Measurements from ENCODE around the gene MIP. TPM values are rescaled to one million over a fixed set of nuclear protein-coding genes. Genes with fewer than 3 reads are reported as not detected.

MIP gene
- total and polyA plus RNA-seq, 2 experiments from 2014 or later: 0.29 TPM; not detected in 1

GRCh38 chr12:56434828-56435227 is 19.6 kb downstream of the MIP start:
- peaks cover 11% of the 10 kb centered on the region for H3K4me1 Mint-ChIP-seq
- no peak for ATAC-seq
- H3K27ac Mint-ChIP-seq: no peak overlapping the region
- Histone ChIP-seq H3K27ac (ENCODE audit: low read depth) (no peak overlapping the region), H2AFZ (no peak overlapping the region), H3K4me3 (no peak overlapping the region), H3K4me1 (ENCODE audit: insufficient read depth) (no peaks in the 10 kb centered on the region), H4K20me1 (replicated peaks; ENCODE audit: insufficient read depth) (peaks cover 3% of the 10 kb centered on the region; the same call in 1 of the 2 replicates), H3K27me3 (ENCODE audit: insufficient read depth) (no peaks in the 10 kb centered on the region), H3K9me2 (ENCODE audit: insufficient read depth) (no peaks in the 10 kb centered on the region), H3K4me2 (no peak overlapping the region), H3F3A (replicated peaks; ENCODE audit: low read depth) (0 out of 2 replicates have a peak, but pooled peaks cover 4% of the 10 kb centered on the region), H3K79me2 (replicated peaks; ENCODE audit: insufficient read depth) (peaks cover 59% of the 10 kb centered on the region), H3K36me3 (ENCODE audit: insufficient read depth) (peaks cover 19% of the 10 kb centered on the region)
- H3K9me3 Mint-ChIP-seq: no peaks in the 10 kb centered on the region
- H3K4me3 Mint-ChIP-seq: no peak overlapping the region
- peaks cover 4% of the 10 kb centered on the region for H3K27me3 Mint-ChIP-seq (ENCODE audit: insufficient read depth, low read depth, poor library complexity)
- H3K36me3 Mint-ChIP-seq (ENCODE audit: low read depth): peaks cover 42% of the 10 kb centered on the region
- DNase-seq (ENCODE audit: low spot score): no peak
- TF ChIP-seq, protein P1, sequence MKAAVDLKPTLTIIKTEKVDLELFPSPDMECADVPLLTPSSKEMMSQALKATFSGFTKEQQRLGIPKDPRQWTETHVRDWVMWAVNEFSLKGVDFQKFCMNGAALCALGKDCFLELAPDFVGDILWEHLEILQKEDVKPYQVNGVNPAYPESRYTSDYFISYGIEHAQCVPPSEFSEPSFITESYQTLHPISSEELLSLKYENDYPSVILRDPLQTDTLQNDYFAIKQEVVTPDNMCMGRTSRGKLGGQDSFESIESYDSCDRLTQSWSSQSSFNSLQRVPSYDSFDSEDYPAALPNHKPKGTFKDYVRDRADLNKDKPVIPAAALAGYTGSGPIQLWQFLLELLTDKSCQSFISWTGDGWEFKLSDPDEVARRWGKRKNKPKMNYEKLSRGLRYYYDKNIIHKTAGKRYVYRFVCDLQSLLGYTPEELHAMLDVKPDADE (IDR thresholded peaks at IDR 0.05): no peak
- TF ChIP-seq POLR2AphosphoS5 (IDR thresholded peaks at IDR 0.05; ENCODE audit: low read depth) (no peak), JUNB (IDR thresholded peaks at IDR 0.05; ENCODE audit: unreplicated experiment) (no peak)

- no peak overlapping the region for H3K4me2 ChIP-seq
- Mint-ChIP-seq H3K4me1 (no peaks in the 10 kb centered on the region), H3K9me3 (no peaks in the 10 kb centered on the region), H3K36me3 (ENCODE audit: low read depth) (peaks cover 67% of the 10 kb centered on the region), H3K27ac (no peak overlapping the region), H3K4me3 (no peak overlapping the region), H3K27me3 (ENCODE audit: insufficient read depth, low read depth, poor library complexity) (peaks cover 4% of the 10 kb centered on the region)
- H3K9me2 ChIP-seq (ENCODE audit: insufficient read depth): no peaks in the 10 kb centered on the region
- no peaks in the 10 kb centered on the region for H3K27me3 ChIP-seq (ENCODE audit: insufficient read depth)
- peaks cover 30% of the 10 kb centered on the region for H3K79me2 ChIP-seq (replicated peaks; ENCODE audit: insufficient read depth)
- H3F3A ChIP-seq (replicated peaks; ENCODE audit: low read depth): no peaks in the 10 kb centered on the region
- no peak overlapping the region for H2AFZ ChIP-seq
- no peak for ATAC-seq
- DNase-seq (ENCODE audit: low spot score): no peak
- H3K4me1 ChIP-seq (ENCODE audit: insufficient read depth): no peaks in the 10 kb centered on the region
- H4K20me1 ChIP-seq (replicated peaks; ENCODE audit: insufficient read depth): peaks cover 5% of the 10 kb centered on the region; the same call in 1 of the 2 replicates
- no peak overlapping the region for H3K27ac ChIP-seq (ENCODE audit: low read depth)
- TF ChIP-seq EZH2phosphoT487 (IDR thresholded peaks at IDR 0.05; ENCODE audit: unreplicated experiment) (no peak), EZH2 (IDR thresholded peaks at IDR 0.05; ENCODE audit: low read depth, unreplicated experiment) (no peak), STAT1 (IDR thresholded peaks at IDR 0.05; ENCODE audit: unreplicated experiment) (no peak), CREB1 (CRISPR knock-in tag; IDR thresholded peaks at IDR 0.05; ENCODE audit: low read depth) (no peak), ZNF331 (CRISPR knock-in tag; IDR thresholded peaks at IDR 0.05; ENCODE audit: low read depth) (no peak)
- TF ChIP-seq, protein P1 (IDR thresholded peaks at IDR 0.05): no peak
- TF ChIP-seq, protein P2, sequence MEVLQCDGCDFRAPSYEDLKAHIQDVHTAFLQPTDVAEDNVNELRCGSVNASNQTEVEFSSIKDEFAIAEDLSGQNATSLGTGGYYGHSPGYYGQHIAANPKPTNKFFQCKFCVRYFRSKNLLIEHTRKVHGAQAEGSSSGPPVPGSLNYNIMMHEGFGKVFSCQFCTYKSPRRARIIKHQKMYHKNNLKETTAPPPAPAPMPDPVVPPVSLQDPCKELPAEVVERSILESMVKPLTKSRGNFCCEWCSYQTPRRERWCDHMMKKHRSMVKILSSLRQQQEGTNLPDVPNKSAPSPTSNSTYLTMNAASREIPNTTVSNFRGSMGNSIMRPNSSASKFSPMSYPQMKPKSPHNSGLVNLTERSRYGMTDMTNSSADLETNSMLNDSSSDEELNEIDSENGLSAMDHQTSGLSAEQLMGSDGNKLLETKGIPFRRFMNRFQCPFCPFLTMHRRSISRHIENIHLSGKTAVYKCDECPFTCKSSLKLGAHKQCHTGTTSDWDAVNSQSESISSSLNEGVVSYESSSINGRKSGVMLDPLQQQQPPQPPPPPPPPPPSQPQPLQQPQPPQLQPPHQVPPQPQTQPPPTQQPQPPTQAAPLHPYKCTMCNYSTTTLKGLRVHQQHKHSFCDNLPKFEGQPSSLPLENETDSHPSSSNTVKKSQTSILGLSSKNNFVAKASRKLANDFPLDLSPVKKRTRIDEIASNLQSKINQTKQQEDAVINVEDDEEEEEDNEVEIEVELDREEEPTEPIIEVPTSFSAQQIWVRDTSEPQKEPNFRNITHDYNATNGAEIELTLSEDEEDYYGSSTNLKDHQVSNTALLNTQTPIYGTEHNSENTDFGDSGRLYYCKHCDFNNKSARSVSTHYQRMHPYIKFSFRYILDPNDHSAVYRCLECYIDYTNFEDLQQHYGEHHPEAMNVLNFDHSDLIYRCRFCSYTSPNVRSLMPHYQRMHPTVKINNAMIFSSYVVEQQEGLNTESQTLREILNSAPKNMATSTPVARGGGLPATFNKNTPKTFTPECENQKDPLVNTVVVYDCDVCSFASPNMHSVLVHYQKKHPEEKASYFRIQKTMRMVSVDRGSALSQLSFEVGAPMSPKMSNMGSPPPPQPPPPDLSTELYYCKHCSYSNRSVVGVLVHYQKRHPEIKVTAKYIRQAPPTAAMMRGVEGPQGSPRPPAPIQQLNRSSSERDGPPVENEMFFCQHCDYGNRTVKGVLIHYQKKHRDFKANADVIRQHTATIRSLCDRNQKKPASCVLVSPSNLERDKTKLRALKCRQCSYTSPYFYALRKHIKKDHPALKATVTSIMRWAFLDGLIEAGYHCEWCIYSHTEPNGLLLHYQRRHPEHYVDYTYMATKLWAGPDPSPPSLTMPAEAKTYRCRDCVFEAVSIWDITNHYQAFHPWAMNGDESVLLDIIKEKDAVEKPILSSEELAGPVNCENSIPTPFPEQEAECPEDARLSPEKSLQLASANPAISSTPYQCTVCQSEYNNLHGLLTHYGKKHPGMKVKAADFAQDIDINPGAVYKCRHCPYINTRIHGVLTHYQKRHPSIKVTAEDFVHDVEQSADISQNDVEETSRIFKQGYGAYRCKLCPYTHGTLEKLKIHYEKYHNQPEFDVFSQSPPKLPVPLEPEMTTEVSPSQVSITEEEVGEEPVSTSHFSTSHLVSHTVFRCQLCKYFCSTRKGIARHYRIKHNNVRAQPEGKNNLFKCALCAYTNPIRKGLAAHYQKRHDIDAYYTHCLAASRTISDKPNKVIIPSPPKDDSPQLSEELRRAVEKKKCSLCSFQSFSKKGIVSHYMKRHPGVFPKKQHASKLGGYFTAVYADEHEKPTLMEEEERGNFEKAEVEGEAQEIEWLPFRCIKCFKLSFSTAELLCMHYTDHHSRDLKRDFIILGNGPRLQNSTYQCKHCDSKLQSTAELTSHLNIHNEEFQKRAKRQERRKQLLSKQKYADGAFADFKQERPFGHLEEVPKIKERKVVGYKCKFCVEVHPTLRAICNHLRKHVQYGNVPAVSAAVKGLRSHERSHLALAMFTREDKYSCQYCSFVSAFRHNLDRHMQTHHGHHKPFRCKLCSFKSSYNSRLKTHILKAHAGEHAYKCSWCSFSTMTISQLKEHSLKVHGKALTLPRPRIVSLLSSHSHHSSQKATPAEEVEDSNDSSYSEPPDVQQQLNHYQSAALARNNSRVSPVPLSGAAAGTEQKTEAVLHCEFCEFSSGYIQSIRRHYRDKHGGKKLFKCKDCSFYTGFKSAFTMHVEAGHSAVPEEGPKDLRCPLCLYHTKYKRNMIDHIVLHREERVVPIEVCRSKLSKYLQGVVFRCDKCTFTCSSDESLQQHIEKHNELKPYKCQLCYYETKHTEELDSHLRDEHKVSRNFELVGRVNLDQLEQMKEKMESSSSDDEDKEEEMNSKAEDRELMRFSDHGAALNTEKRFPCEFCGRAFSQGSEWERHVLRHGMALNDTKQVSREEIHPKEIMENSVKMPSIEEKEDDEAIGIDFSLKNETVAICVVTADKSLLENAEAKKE (CRISPR knock-in tag; IDR thresholded peaks at IDR 0.05): no peak
- no peak overlapping the region for H3K4me3 ChIP-seq
- H3K36me3 ChIP-seq (ENCODE audit: insufficient read depth): peaks cover 35% of the 10 kb centered on the region
These were observed 22.6 kb downstream of the MIP start for GRCh38 chr12:56431850-56432249.

All from GM23338 (cell line).